ENCODE data around the gene PPM1D.
"Not testable (repeated sequence)": the region's sequence is repeated elsewhere in the genome, so short reads cannot be mapped to it uniquely, and the experiment has no call there.

The PPM1D gene

DNA sequence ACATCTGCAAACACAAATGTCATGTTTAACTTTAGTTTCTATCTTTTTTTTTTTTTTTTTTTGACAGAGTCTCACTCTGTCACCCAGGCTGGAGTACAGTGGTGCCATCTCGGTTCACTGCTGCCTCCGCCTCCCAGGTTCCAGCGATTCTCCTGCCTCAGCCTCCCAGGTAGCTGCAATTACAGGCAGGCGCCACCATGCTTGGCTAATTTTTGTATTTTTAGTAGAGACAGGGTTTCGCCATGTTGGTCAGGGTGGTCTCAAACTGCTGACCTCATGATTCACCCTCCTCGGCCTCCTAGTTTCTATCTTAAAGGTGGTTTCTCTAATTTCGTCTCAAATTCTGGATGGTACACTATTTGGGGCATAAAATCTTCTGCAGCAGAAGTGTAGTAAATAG is 5.8 kb upstream of the PPM1D start:
- not testable (repeated sequence) for DNase-seq

DNA sequence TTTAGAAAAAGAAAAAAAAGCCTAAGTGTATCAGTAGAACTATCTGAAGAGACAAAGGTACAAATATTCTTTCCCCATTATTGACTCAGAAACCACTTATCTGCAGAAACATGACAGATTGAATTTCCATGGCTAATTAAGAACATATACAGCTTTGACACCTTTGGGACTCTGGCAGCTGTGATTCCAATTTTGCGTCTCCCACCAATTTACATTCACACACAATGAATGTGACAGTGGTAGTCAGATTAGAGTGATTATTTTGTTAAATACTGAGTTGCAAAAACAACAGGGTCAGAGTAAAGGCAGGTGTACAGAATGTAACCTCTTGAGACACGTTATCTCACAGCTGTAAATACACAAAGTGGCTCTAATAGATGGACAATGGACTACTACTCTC is 5.3 kb upstream of the PPM1D start:
- DNase-seq, result no peak

GRCh38 chr17:60597297-60597696 is 2.7 kb upstream of the PPM1D start:
- DNase-seq, result no peak

- DNase-seq, result no peak
Observed at GRCh38 chr17:60598001-60598736, 1.8 kb upstream of the PPM1D start.

- DNase-seq, result no peak
Observed at GRCh38 chr17:60599220-60599619, 773 bp upstream of the PPM1D start.

- DNase-seq, result peak; percentile 28 to 71 (median 50)
Observed at GRCh38 chr17:60600490-60601446, 775 bp downstream of the PPM1D start.

- DNase-seq, result peak in 5 of 6 experiments; percentile 10 to 49 (median 25)
Observed at GRCh38 chr17:60601447-60602384, 1.7 kb downstream of the PPM1D start.

DNA sequence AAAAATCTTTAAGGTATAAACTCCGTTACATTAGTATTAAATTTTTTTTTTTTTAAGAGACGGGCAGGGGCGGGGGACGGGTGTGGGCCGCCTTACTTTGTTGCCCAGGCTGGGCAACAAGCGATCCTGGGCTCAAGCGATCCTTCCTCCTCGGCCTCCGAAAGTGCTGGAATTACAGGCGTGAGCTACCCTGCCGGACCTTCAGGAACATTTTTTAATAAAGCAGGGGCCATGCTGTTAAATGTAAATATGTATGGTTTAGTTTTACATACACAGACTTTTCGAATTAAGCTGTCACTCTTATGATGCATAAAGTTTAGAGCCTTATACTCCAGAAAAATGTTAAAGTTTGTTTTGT is 2.4 kb downstream of the PPM1D start:
- no peak for DNase-seq

GRCh38 chr17:60602871-60603270 is 2.9 kb downstream of the PPM1D start:
- no peak for DNase-seq

DNA sequence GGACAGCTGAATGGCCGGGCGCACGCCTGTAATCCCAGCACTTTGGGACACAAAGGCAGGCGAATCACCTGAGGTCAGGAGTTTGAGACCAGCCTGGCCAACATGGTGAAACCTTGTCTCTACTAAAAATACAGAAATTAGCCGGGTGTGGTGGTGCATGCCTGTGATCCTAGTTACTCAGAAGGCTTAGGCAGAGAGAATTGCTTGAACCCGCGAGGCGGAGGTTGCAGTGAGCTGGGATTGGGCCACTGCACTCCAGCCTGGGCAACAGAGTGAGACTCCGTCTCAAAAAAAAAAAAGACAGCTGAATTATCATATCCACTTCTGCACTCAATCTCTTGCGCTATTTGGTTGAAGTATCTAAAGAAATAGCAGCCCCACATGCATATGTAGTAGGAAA is 3.5 kb downstream of the PPM1D start:
- not testable (repeated sequence) for DNase-seq

- no peak for DNase-seq
Observed at GRCh38 chr17:60604686-60605334, 4.8 kb downstream of the PPM1D start.

DNA sequence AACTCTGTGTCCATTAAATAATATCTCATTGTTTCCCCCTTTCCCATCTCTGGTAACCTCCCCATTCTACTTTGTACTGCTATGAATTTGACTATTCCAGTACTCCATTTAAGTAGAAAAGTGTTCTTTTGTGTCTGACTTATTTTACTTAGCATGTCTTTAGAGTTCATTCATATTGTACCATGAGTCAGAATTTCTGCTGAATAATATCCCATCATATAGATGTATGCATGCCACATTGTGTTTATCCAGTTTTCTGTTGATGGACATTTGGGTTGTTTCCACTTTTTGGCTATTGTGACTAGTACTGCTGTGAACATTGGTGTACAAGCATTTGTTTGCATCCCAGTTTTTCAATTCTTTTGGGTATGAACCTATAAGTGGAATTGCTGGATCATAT is 6.0 kb downstream of the PPM1D start:
- no peak for DNase-seq

GRCh38 chr17:60610473-60610872 is 10.5 kb downstream of the PPM1D start:
- no peak for DNase-seq

DNA sequence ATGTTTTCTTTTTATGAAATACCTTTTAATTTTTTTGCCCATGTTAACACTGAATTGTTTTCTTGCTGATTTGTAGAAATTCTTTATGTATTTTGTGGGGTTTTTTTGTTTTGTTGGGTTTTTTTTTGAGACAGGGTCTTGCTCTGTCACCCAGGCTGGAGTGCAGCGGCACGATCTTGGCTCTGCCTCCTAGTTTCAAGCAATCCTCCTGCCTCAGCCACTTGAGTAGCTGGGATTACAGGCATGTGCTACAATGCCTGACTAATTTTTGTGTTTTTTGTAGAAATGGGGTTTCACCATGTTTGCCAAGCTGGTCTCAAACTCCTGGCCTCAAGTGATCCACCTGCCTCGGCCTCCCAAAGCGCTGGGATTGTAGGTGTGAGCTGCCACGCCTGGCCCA is 11.3 kb downstream of the PPM1D start:
- not testable (repeated sequence) for DNase-seq

DNA sequence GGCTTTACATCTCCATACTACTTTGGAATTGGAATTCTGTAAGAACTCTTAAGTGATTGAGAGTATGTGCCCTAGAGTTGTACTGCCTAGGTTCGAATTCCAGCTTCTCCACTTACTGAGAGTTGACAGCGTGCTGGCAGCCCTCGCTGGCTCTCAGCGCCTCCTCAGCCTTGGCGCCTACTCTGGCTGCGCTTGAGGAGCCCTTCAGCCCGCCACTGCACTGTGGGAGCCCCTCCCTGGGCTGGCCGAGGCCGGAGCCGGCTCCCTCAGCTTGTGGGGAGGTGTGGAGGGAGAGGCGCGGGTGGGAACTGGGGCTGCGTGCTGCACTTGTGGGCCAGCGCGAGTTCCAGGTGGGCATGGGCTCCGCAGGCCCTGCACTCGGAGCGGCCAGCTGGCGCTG is 13.3 kb downstream of the PPM1D start:
- DNase-seq, result no peak

DNA sequence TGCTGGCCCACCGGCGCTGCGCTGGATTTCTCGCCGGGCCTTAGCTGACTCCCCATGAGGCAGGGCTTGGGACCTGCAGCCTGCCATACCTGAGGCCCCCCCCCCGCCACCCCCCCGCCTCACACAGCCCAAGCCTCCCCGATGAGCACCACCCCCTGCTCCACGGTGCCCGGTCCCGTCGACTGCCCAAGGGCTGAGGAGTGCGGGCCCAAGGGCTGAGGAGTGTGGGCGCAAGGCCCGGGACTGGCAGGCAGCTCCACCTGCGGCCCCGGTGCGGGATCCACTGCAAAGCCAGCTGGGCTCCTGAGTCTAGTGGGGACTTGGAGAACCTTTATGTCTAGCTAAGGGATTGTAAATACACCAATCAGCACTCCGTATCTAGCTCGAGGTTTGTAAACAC is 13.8 kb downstream of the PPM1D start:
- not testable (repeated sequence) for DNase-seq

DNA sequence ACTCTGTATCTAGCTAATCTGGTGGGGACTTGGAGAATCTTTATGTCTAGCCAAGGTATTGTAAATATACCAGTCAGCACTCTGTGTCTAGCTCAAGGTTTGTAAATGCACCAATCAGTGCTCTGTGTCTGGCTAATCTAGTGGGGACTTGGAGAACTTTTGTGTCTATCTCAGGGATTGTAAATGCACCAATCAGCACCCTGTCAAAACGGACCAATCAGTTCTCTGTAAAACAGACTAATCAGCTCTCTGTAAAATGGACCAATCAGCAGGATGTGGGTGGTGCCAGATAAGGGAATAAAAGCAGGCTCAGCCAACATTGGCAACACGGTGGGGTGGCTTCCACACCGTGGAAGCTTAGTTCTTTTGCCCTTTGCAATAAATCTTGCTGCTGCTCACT is 14.3 kb downstream of the PPM1D start:
- DNase-seq, result not testable (repeated sequence)

- DNase-seq, result no peak
Observed at GRCh38 chr17:60615108-60615507, 15.1 kb downstream of the PPM1D start.

GRCh38 chr17:60615840-60616239 is 15.8 kb downstream of the PPM1D start:
- DNase-seq, result no peak

GRCh38 chr17:60618080-60618479 is 18.1 kb downstream of the PPM1D start:
- DNase-seq, result no peak

DNA sequence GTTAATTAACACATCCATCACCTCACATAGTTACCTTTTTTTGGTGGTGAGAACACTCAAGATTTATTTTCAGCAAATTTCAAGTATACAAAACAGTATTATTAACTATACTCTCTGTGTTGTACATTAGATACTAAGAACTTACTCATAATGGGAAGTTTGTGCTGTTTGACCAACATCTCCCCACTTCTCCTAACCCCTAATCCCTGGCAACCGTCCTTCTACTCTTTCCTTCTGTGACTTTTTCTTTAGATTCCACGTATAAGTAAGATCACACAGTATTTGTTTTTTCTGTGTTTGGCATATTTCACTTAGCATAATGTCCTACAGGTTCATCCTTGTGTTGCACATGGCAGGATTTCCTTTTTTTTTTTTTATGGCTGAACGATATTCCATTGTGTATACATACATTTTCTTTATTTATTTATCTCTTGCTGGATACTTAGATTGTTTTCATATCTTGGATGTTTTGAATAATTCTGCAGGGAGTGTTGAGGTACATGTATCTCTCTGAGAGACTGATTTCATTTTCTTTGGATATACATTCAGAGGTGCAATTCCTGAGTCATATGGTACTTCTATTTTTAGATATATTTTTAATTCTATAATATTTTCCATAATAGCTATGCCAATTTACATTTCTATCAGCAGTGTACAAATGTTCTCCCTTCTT is 19.0 kb downstream of the PPM1D start:
- DNase-seq, result no peak

- no peak for DNase-seq
Observed at GRCh38 chr17:60622961-60623360, 23.0 kb downstream of the PPM1D start.
